ENCODE results near the gene MIOX. TPM values are rescaled to one million over a fixed set of nuclear protein-coding genes. Genes with fewer than 3 reads are reported as not detected.

The MIOX gene
- total and polyA plus RNA-seq, 2 donors (not counting 3 experiments of a cell fraction or from before 2014, with no cell fraction given) = not detected

DNA sequence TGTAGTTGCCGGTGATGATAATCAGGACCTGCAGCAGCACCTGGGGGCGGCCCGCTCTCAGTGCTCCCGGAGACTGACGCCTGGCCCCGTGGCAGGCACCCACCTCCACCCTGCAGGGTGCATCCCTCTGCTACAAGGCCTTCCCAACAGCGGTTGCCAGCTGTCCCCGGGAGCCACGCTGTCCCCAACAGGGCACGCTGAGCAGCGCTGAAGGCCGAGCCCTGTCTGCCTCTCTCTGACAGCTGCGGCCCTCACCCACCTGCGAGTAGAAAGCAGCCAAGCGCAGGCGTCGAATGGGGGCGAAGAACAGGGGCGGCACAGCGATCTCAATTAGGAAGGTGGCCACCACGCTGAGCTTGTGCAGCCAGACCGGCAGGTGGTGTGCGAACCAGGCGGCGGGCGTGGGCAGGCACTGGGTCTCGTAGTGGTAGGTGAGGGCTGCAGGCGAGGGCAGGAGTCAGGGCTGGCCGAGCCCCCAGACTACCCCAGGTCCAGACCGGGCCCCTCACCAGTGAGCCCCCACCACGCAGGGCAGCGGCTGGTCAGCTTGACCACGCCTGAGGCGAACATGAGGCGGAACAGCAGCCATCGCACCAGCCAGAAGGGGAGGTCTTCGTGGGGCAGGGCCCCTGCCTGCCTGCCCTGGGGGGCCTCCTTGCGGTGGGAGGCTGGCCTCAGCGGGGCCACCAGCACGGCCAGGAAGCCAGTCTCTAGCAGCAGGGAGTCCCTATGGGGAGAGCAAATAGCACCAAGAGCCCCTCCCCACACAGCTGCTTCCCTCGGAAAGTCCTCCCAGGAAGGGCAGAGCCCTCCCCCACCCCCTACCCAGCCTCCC lies 19.3 kb downstream of the MIOX start:
- Histone ChIP-seq H3K36me3 (ENCODE audit: control insufficient read depth in 2 of 2, extremely low read depth in 1 of 2, insufficient read depth in 2 of 2, low read length in 2 of 2) (peaks cover 6 to 22% of the 10 kb centered on the region in 2 experiments), H2AFZ (ENCODE audit: low read depth, low read length) (no peak overlapping the region), H3K9me1 (replicated peaks; ENCODE audit: control insufficient read depth, extremely low read depth, insufficient read depth, low read length) (no peaks in the 10 kb centered on the region), H3K9me3 (replicated peaks; ENCODE audit: control insufficient read depth, insufficient read depth, low read length) (no peaks in the 10 kb centered on the region), H3K4me2 (ENCODE audit: insufficient read depth, low read length) (no peak overlapping the region), H3K27me3 (ENCODE audit: control insufficient read depth in 2 of 2, insufficient read depth in 2 of 2, low read length in 2 of 2) (no peaks in the 10 kb centered on the region), H3K27ac (ENCODE audit: insufficient read depth, low read depth, low read length) (no peak overlapping the region), H3K4me1 (ENCODE audit: control insufficient read depth, extremely low read depth, insufficient read depth, low read length) (peaks cover 14% of the 10 kb centered on the region), H3K79me2 (ENCODE audit: control insufficient read depth, insufficient read depth, low read length) (peaks cover 30% of the 10 kb centered on the region), H3K4me3 (replicated peaks in 1 of 3; ENCODE audit: insufficient read depth in 1 of 3, low read depth in 1 of 3, low read length in 3 of 3) (peak overlapping the region in 1 of 3 experiments; percentile 91), H3K9ac (replicated peaks; ENCODE audit: extremely low read depth, insufficient read depth, low read length) (peak overlapping the region; percentile 71), H4K20me1 (replicated peaks; ENCODE audit: control insufficient read depth, extremely low read depth, insufficient read depth, low read length) (no peaks in the 10 kb centered on the region)
- BruUV-seq (replicated peaks) = TSS peak; percentile 26
- TF ChIP-seq EZH2 (IDR thresholded peaks at IDR 0.05; ENCODE audit: borderline replicate concordance, low read depth, low read length, severe bottlenecking) (no peak), JUN (IDR thresholded peaks at IDR 0.05; ENCODE audit: borderline replicate concordance, insufficient read depth, insufficient read length, low read depth) (no peak), MYC (IDR thresholded peaks at IDR 0.05; ENCODE audit: low read depth, low read length) (no peak), GATA2 (IDR thresholded peaks at IDR 0.05; ENCODE audit: insufficient read depth, insufficient read length, low read depth, low read length) (no peak), FOS (IDR thresholded peaks at IDR 0.05; ENCODE audit: borderline replicate concordance, insufficient read depth, low read length) (no peak), POLR2A (IDR thresholded peaks at IDR 0.05; ENCODE audit: low read depth, low read length) (no peak)
- TF ChIP-seq, protein P1, sequence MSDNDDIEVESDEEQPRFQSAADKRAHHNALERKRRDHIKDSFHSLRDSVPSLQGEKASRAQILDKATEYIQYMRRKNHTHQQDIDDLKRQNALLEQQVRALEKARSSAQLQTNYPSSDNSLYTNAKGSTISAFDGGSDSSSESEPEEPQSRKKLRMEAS (IDR thresholded peaks at IDR 0.05; ENCODE audit: insufficient read depth, insufficient read length) = no peak
- TF ChIP-seq, protein P2, sequence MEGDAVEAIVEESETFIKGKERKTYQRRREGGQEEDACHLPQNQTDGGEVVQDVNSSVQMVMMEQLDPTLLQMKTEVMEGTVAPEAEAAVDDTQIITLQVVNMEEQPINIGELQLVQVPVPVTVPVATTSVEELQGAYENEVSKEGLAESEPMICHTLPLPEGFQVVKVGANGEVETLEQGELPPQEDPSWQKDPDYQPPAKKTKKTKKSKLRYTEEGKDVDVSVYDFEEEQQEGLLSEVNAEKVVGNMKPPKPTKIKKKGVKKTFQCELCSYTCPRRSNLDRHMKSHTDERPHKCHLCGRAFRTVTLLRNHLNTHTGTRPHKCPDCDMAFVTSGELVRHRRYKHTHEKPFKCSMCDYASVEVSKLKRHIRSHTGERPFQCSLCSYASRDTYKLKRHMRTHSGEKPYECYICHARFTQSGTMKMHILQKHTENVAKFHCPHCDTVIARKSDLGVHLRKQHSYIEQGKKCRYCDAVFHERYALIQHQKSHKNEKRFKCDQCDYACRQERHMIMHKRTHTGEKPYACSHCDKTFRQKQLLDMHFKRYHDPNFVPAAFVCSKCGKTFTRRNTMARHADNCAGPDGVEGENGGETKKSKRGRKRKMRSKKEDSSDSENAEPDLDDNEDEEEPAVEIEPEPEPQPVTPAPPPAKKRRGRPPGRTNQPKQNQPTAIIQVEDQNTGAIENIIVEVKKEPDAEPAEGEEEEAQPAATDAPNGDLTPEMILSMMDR (IDR thresholded peaks at IDR 0.05; ENCODE audit: extremely low read depth in 1 of 2, insufficient read depth in 1 of 2, low read depth in 1 of 2, low read length in 2 of 2) = no peak
- ChIA-PET CTCF (interaction anchor here (3.0 kb wide), 1 partner anchor 9 kb away, joined by 26 read pairs; no protein-coding TSS in a partner anchor), POLR2A (no interaction called here)
- intact Hi-C loops (cut with micrococcal nuclease) (no loop called here), dilution Hi-C loops (cut with MboI; ENCODE audit: extremely low pct_ligation_motif_present, low sequenced_read_pairs) (no loop called here)
- FAIRE-seq (no peak), DNase-seq (ENCODE audit: low read depth, low spot score) (no peak)
